GM19395 (cell line): ENCODE measurements around the gene PLEKHG3.

ENCODE experiments used
- ATAC-seq: cut with Tn5 transposase; IDR thresholded peaks from one replicate; pipeline ENCODE4 v1.9.1; 2021; ENCODE audit warnings: mild to moderate bottlenecking, moderate library complexity; ENCODE audit not compliant: unreplicated experiment

The PLEKHG3 gene

DNA sequence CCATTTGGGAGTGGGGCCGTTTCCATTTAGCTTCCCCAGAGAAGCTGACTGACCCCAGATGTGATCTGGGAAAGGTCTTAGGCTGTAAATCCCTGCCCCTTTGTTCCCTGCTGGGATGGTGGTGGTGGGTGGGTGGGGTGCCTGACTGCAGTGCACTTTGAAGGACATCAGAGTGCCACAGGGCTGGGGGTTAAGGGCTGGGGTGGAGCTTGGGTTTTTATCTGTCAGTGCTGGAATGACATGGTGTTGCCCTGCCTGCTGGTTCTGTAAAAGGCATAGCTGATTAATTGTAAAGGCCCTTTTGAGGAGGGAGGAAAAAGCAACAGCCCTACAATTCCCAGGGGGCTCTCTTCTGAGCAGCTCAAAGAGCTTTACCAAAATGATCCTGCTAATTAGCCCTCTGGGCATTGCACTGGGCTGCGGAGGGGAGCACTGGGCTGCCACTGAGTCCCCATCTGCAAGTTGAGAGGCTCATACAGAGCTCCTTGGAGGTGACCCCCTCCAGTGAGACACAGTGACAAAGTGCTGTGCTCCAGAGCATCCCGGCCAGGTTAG is 21.1 kb downstream of the PLEKHG3 start:
- no peak for ATAC-seq

DNA sequence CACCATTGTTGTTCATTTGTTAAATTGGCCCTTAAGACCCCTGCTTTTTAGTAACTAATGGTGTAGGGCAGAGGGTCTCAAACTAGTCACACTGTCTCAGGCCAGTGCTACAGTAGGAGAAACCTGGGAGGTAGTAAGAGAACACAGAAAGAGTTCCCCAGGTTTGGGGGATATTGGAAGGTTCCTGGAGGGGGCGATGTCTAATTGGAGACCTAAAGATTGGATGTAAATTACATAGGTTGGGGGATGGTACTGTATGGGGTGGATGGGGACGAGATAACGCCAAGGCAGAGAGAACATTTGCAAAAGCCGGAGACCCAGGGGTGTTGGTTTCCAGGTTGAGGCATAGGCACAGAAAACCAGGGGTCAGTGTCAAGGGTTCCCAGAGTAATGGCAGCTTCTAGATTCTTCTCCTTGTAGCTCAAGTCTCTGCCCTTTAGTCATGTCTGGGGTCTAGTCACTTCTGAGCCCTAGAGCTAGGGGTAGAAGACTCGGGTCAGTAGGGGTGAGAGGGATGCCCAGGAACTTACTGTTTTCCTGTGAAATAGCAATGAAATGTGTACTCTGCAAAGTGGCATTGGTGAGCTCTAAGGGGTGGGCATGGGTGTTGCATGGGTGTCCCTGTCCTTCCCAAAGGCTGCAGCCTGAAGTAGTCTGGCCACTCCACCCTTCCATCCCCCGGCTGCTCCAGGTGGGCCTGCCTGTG is 21.8 kb downstream of the PLEKHG3 start:
- ATAC-seq, result no peak

DNA sequence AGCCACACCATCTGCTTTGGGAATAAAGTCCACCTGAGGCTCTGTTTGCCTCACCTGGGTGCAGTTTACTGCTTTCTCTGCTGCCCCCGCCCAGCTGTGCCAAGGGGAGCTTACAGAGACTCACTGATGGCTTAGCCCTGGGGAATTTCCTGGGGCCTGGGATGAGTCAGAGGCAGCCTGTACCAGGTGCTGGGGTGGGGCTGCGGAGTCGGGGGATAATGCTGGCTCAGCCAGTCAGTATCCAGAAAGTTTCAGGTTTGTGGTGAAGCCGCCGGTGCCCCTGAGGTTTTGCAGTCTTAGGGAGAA is 22.3 kb downstream of the PLEKHG3 start:
- ATAC-seq, result no peak

DNA sequence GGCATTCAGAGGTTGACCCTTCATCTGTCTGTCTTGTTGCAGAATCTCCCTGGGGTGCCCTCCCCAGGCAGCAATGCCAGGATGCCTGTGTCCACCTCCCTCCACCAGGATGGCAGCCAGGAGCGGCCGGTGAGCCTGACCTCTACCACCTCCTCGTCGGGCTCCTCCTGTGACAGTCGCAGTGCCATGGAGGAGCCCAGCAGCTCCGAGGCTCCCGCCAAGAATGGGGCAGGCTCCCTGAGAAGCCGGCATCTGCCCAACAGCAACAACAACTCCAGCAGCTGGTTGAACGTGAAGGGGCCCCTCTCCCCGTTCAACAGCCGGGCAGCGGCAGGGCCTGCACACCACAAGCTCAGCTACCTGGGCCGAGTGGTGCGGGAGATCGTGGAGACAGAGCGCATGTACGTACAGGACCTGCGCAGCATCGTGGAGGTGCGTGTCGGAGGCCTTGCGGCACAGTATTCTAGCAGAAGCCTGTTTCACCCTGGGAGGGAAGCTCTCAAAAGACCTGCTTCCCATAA is 23.4 kb downstream of the PLEKHG3 start:
- ATAC-seq, result no peak

DNA sequence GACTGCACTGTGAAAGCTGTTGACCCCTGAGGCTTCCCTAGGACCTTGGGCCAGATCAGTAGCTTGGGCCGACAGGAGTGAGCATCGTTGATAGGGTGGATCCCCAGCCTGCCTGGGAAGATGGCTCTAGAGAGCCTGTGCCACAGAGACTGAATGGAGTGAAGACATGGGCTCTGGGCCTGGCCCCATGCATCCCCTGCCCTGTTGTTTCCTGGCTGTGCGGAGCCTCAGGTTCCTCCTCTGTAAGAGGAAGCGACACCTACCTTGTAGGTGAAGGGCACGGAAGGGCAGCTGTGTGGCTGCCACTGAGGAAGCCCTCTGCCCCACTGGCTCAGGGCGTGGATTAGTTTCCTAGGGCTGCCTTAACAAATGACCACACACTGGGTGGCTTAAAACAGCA is 23.9 kb downstream of the PLEKHG3 start:
- no peak for ATAC-seq

DNA sequence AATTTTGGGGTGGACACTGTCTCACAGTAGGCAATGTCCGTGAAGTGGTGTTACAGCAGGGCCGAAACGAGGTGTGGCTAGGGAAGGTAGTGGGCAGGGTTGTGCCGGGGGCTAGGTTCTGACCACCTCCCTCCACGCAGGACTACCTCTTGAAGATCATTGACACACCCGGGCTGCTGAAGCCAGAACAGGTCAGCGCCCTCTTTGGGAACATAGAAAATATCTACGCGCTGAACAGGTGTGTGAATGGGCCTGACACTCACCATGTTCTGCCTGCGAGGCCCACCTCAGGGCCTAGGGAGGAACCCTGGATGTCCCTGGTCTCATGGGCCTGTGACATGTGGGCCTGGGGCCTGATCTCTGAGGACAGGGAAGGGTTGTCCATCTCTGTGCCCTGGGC is 24.6 kb downstream of the PLEKHG3 start:
- ATAC-seq, result no peak

DNA sequence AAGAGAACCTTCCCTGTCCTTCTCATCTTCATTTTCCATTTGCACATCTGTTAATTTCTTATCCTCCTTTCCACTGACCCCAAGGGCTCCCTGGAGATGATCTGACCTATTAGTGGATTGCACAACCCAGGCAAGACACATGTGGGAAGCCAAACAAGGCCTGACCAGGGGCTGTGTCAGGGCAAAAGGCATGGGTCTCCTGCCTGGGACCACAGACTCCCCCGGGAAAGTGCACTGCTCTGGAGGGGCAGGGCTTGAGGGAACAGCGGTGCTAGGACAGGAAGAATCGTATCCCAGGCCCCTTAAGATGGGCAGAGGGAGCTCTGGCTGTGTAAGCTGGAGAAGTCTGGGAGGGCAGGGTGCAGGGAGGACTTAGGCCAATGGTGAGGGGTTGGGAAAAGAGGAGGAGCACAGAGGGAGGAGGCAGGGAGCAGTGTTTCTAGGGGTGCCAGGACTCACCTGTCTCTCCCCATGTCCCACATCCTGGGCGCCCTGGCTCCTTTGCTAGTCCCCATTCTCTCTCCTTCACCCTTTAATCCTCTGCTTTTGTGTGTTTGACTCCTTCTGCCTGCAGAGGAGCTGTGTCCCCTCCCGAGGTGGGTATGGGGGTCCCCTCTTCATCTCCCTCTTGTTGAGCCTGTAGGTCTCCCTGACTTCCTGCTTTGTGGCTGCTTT is 25.3 kb downstream of the PLEKHG3 start:
- no peak for ATAC-seq

DNA sequence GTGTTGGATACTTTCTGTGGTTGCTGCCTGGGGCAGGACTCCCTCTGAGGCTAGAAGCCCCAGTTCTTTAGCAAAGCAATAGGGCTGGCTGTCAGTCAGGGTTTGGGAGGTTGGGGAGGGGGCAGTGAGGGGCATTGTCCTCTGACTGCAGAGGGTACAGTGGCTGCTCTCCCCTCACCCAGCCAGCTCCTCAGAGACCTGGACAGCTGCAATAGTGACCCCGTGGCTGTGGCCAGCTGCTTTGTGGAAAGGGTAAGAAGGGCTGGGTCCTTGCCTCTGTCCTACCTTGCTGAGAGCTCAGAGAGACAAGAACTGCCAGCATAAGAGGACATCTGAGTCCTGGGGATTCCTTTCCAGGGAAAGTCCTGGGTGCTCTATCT is 25.8 kb downstream of the PLEKHG3 start:
- no peak for ATAC-seq

DNA sequence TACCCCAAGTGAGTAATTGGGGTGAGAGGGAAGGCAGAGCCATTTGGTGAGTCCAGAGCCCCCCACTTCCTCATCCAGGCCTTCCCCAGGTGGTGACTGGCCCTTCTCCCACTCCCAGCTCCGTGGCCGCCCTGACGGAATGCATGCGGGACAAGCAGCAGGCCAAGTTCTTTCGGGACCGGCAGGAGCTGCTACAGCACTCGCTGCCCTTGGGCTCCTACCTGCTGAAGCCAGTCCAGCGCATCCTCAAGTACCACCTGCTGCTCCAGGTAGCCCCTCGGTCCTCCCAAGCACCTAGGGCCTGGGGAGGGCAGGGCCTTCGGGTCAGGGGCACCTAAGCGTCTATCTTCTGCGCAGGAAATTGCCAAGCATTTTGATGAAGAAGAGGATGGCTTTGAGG is 26.5 kb downstream of the PLEKHG3 start:
- no peak for ATAC-seq

DNA sequence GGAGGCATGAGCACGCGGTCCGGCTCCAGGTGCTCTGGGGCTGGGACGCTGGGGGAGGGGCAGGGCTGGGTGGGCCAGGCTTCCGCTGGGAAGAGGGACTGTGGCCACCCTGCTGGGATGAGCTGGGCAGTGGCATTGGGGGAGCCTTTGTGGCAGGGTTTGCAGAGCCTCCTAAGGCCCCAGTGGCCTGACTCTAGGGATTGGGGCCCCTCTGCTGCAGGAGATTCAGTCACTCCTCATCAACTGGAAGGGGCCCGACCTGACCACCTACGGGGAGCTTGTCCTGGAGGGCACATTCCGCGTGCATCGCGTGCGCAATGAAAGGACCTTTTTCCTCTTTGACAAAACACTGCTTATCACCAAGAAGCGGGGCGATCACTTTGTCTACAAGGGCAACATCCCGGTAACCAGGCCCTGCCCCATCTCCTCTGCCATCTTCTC is 26.9 kb downstream of the PLEKHG3 start:
- no peak for ATAC-seq

DNA sequence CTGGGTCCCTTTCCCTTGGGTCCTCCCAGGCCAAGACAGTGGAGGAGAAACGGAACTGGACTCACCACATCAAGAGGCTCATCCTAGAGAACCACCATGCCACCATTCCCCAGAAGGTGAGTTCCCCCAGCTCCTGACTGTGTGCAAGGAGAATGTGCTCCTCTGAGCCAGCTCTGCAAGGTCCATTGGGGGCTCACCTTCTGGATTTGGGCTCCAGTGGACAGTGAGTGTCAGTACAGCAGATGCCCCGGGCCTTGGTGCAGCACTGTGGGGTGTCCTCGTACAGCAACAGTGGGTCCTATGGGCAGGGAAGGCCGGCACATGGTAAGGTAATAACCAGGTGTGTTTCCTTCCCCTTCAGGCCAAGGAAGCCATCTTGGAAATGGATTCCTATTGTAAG is 27.8 kb downstream of the PLEKHG3 start:
- no peak for ATAC-seq

DNA sequence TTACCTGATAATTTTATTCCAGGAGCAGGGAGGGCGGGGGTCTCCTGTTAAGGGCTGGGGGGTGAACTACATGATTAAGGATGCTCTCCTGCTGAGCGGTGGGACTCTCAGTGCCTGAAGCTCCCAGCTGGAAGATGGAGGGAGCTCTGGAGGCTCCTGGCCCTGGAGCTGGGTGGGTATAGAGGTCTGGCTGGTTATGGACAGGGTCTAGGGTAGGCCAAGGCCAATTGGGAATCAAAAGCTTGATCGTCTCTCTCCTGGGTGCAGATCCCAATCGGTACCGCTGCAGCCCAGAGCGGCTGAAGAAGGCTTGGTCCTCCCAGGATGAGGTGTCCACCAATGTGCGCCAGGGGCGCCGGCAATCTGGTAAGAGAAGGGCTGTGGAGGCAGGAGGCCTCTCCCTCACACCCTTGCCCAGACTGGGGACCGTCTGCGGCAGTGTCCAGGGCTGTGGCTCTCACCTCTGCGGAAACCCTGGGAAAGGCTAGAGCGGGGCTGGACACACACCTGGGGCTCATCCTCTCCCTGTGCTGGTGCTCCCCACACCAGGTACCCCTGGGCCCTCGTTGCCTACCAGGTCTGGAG is 28.4 kb downstream of the PLEKHG3 start:
- no peak for ATAC-seq

DNA sequence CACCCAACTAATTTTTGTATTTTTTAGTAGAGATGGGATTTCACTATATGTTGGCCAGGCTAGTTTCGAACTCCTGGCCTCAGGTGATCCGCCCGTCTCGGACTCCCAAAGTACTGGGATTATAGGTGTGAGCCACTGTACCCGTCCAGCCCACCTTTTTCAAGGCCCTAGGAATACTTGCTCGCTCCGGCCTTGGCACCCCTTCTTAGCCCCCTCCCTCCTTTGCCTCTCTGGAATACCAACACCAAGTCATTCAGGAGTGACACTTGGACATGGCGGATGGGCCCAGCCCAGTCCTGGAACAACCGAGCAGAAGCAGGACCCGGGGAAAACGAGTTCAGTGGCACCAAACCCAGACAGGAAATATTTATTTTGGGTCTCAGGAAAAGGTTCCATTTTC is 29.1 kb downstream of the PLEKHG3 start:
- ATAC-seq, result no peak

DNA sequence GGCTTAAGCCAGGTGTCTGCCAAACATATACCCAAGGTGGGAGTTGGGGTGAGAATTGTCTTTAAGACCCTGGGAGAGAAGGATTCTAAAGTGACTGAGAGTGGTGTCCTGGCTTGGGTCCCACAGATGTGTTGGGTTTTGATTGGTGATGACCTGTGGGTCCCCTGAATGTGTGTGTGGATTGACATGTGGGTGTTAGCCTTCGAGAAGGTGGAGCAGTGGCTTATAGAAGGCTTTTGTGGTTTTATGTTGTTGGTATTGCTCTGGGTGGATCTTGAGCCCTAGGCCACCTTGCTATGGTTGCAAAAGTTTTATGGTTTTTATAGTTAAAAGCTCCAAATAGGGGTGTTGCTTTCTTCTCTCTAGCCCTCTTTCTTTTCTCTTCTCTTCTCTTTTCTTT is 29.7 kb downstream of the PLEKHG3 start:
- ATAC-seq, result no peak

DNA sequence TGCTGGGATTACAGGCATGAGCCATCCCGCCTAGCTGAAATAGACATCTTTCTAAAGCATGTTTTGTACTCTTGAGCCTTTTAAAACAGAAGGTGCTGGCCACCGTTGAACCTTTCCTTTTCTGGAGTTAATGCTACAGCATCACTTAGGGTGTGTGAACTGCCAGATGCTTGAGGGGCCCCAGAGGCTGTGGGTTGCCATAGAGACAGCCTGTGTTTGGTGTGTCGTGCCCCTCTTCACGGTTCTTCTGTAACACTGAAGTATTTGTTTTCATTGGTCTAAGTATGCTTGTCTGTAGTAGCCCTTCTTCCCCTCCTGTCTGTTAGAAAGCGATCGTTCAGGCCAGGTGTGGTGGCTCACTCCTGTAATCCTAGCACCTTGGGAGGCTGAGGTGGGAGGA is 30.8 kb downstream of the PLEKHG3 start:
- ATAC-seq, result no peak

DNA sequence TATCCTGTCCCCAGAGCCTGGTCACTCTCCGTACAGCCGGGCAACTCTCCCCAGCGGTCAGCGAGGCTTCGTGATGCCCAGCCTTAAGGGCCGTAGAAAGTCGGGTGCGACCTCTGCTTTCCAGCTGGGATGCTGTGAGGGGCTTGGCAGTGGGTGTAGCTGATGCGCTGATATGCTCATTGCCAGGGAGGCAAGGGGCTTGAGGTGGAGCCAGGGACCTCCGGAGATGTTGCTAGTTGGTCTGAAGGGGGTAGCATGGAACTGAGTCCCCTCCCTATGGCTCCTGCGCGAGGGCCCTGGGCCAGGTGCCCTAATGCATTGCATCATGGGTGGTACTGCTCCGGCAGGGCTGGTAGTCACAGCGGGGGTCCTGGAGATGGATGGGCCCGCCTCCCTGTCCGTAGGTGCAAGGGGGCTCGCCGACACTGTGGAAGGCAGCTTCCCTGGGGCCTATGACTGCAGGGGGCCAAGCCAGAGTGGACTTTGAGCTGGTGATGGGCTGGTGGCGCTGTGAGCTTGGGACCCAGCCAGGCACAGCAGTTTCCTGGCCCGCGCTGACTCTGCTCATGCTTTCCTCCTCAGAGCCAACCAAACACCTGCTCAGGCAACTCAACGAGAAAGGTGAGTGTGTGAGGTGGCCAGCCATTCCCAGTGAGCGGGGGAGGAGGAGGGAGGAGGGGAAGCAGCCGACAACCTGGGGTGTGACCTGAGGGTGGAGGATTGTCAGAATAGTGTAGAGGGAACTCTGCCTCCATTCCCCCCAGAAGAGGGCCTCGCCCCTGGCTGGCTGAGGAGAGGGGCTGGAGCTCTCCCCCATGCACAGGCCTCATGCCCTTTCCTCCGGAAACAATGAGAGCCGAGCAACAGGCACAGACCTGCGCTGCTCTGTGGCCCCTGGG is 32.3 kb downstream of the PLEKHG3 start:
- ATAC-seq, result no peak

DNA sequence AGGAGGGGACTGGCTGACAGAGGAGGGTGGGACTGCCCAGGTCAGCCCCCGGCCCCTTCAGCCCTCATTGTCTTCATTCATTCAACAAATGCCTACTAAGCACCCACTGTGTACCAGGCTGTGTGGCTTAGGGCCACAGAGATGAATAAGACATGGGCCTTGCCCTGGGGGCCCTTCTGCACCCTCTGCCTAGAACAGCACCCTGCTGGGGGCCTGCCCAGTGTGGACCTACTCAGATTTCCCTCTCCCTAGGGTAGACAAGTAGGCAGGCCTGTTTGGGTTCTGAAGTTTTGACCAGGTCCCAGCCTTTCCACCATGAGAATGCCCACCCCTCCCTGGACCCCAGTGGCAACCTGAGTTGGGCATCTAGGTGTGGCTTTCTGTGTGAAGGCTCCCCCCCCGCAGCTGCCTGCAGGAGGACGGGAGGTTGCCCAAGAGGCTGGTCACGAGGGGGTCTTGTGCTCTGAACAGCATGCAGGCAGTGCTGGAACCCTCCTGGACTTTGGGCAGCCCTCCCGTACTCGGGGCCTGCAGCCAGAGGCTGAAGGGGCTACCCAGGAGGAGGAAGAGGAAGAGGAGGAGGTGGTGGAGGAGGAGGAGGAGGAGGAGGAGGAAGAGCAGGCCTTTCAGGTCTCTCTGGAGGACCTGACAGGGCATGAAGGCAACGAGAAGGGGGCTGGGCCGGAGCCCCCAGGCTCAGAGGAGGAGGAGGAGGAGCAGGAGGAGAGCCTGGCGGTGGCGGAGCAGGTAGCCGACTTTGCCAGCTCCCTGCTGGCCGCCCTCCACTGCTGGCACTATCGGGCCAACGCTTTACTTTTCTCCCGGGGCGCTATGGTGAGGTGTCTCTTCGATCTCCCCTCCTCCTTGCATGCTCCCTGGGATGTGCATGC is 33.4 kb downstream of the PLEKHG3 start:
- ATAC-seq, result no peak

DNA sequence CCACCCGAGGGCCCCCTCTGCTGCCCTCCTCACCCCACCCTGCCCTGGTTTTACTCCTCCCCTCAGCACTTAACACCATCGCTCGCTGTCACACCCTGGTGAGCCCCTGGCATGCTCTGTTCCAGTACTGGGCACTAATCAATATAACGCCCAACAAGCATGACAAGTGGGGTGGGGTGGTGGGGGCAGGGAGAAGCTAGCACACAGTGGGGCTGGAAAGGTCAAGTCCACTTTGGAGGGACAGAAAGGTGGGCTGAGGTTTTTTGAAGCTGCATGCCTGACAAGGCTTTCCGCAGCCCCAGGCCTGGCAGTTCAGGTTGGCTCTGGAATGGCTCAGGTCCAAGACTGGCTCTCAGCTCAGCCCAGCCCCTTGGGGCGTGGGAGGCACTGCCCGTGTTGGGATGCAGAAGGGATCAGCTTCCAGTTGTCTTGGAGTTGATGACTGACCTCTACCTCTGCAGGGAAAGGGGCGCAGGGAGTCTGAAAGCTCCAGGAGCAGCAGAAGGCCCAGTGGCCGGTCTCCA is 34.1 kb downstream of the PLEKHG3 start:
- ATAC-seq, result no peak

DNA sequence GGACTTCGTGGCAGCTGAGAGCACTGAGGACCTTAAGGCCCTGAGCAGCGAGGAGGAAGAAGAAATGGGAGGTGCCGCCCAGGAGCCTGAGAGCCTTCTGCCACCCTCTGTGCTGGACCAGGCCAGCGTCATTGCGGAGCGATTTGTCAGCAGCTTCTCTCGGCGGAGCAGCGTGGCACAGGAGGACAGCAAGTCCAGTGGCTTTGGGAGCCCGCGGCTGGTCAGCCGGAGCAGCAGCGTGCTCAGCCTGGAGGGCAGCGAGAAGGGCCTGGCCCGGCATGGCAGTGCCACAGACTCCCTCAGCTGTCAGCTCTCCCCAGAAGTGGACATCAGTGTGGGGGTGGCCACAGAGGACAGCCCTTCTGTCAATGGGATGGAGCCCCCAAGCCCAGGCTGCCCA is 37.0 kb downstream of the PLEKHG3 start:
- no peak for ATAC-seq

DNA sequence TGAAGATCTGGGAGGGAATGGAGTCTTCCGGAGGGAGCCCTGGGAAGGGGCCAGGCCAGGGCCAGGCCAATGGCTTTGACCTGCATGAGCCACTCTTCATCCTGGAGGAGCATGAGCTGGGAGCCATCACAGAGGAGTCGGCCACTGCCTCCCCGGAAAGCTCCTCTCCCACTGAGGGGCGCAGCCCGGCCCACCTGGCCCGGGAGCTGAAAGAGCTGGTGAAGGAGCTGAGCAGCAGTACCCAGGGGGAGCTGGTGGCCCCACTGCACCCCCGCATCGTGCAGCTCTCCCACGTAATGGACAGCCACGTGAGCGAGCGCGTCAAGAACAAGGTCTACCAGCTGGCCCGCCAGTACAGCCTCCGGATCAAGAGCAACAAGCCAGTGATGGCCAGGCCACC is 37.7 kb downstream of the PLEKHG3 start:
- ATAC-seq, result no peak
